C4-2B (cell line): Measurements from ENCODE around the gene RP9.

Source experiments
- ZFX ChIP-seq: fragments of 450-650 bp; IDR thresholded peaks from 2 replicates; pipeline ENCODE4 v1.6.1; 2017
- TF ChIP-seq, protein P1 (sequence below): fragments of 450-650 bp; conservative IDR thresholded peaks from 2 replicates; pipeline ENCODE4 v1.5.1; 2017; ENCODE audit warnings: mild to moderate bottlenecking

DNA sequence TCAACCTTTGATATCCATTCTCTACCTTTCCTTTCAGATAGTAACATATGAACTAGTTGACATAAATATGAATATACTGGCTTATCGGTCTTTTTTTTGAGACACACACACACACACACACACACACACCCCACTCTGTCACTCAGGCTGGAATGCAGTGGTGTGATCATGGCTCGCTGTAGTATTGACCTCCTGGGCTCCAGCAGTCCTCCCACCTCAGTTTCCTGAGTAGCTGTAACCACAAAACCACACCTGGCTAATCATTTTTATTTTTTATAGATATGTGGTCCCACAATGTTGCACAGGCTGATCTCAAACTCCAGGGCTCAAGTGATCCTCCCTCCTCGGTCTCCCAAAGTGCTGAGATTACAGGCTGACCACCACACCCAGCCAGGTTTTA is 32.5 kb downstream of the RP9 start:
- TF ChIP-seq, protein P1, sequence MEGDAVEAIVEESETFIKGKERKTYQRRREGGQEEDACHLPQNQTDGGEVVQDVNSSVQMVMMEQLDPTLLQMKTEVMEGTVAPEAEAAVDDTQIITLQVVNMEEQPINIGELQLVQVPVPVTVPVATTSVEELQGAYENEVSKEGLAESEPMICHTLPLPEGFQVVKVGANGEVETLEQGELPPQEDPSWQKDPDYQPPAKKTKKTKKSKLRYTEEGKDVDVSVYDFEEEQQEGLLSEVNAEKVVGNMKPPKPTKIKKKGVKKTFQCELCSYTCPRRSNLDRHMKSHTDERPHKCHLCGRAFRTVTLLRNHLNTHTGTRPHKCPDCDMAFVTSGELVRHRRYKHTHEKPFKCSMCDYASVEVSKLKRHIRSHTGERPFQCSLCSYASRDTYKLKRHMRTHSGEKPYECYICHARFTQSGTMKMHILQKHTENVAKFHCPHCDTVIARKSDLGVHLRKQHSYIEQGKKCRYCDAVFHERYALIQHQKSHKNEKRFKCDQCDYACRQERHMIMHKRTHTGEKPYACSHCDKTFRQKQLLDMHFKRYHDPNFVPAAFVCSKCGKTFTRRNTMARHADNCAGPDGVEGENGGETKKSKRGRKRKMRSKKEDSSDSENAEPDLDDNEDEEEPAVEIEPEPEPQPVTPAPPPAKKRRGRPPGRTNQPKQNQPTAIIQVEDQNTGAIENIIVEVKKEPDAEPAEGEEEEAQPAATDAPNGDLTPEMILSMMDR, result no peak
- TF ChIP-seq ZFX, result no peak
